ENCODE measurements around the gene SPATA17.

- TF ChIP-seq CTCF (IDR thresholded peaks at IDR 0.05) (no peak), EP300 (IDR thresholded peaks at IDR 0.05) (no peak)
Measured at GRCh38 chr1:217642455-217642854, 11.3 kb downstream of the SPATA17 start.
